ENCODE data around the gene CDK7.

The CDK7 gene

DNA sequence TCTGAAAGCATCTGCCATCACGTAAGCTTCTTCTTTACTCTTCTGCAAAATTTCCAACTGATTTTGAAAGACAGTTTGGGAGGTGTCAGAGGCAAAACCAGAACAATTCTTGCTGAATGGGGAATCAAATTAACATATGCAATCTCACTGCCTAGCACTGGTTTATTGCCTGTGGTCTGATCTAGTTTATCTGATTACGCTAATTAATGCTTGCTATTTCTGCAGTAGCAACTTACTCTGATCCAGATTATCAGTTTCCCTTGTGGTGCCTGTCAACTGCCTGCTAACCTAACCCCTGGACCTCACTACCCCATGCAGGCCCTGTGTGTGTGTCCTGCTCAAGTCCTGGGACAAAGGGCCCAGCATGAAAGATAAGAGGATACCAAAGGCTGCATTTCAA, 57.6 kb downstream of the CDK7 start:
- Mint-ChIP-seq H3K4me3 (no peak overlapping the region), H3K9me3 (no peaks in the 10 kb centered on the region), H3K36me3 (ENCODE audit: low read depth) (peaks cover 8% of the 10 kb centered on the region), H3K4me1 (no peaks in the 10 kb centered on the region), H3K27me3 (no peaks in the 10 kb centered on the region), H3K27ac (no peak overlapping the region)
- DNase-seq (no peak), ATAC-seq (no peak)

DNA sequence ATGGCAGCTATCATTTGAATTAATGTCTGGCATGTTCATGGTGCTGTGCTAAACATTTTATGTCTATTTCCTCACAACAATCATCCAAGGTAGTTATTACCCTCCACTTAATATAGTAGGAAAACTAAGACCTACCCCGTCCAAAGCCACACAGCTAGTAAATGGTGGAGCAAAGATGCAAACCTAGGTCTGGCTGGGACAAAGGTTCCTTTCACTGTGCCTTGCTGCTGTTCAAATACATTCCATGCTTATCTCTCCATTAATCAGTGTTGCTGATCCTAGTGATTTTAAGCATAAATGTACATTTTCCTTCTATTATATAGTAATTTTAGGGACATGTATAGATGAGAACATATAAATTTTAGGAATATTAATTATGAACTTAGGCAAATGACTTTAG, 59.2 kb downstream of the CDK7 start:
- H3K27me3 Mint-ChIP-seq = no peaks in the 10 kb centered on the region
- H3K27ac Mint-ChIP-seq = no peak overlapping the region
- H3K4me3 Mint-ChIP-seq = no peak overlapping the region
- ATAC-seq = no peak
- no peaks in the 10 kb centered on the region for H3K4me1 Mint-ChIP-seq
- H3K36me3 Mint-ChIP-seq (ENCODE audit: low read depth) = peaks cover 8% of the 10 kb centered on the region
- DNase-seq = no peak
- no peaks in the 10 kb centered on the region for H3K9me3 Mint-ChIP-seq

DNA sequence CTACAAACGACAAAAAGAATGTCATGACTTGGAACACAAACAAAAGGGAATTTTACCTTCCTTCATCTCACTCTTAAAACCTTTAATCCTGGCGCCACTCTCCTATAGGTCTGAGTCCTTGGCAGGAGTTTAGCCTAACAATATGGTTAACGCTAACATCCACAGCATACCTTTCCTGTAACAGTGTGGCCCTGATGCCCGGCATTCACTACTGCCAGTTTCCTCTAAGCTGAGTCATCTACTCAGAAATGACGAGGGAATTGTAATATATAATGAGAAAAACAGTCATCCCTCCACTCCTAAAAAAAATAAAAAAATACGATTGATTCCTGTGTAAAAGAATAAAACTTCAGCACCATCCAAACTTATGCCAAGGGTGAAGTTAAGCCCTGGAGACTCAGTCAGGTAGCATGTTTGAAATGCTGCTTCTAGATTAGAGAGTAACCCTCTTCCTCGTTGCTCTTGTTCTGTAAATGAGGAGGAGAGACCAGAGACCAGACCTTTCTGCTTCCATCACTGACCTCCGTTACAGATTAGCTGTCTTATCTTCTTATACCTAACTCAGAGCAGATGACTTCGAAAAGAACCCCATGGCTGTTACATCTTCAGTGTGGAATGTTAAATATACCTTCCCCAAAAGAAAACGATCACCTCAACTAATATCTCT, 60.5 kb downstream of the CDK7 start:
- Mint-ChIP-seq H3K27ac (no peak overlapping the region), H3K4me1 (no peaks in the 10 kb centered on the region), H3K4me3 (no peak overlapping the region), H3K9me3 (no peaks in the 10 kb centered on the region), H3K36me3 (ENCODE audit: low read depth) (peaks cover 15% of the 10 kb centered on the region), H3K27me3 (no peaks in the 10 kb centered on the region)
- ATAC-seq (no peak), DNase-seq (no peak)

DNA sequence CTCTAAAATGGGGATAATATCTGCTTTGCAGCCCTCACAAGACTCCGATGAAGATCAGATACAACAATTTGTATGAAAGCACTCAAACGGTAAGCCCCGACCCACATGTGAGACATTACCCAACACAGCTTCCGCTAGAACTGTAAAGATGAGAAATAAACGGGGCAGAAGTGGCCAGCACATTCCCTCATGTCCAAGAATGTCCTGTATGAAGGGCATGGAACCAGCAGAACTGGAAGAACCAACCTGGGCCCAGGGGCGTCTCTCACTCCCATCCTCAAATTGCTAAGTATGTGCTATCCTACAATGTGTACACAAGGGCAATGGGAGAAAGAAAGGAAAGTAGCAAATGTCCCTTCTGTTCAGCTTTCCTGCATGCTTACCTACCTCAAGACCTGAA, 64.9 kb downstream of the CDK7 start:
- no peak for DNase-seq
- H3K27me3 Mint-ChIP-seq = no peaks in the 10 kb centered on the region
- peaks cover 13% of the 10 kb centered on the region for H3K36me3 Mint-ChIP-seq (ENCODE audit: low read depth)
- H3K4me3 Mint-ChIP-seq = no peak overlapping the region
- ATAC-seq = no peak
- H3K27ac Mint-ChIP-seq = no peak overlapping the region
- no peaks in the 10 kb centered on the region for H3K9me3 Mint-ChIP-seq
- H3K4me1 Mint-ChIP-seq = no peaks in the 10 kb centered on the region

DNA sequence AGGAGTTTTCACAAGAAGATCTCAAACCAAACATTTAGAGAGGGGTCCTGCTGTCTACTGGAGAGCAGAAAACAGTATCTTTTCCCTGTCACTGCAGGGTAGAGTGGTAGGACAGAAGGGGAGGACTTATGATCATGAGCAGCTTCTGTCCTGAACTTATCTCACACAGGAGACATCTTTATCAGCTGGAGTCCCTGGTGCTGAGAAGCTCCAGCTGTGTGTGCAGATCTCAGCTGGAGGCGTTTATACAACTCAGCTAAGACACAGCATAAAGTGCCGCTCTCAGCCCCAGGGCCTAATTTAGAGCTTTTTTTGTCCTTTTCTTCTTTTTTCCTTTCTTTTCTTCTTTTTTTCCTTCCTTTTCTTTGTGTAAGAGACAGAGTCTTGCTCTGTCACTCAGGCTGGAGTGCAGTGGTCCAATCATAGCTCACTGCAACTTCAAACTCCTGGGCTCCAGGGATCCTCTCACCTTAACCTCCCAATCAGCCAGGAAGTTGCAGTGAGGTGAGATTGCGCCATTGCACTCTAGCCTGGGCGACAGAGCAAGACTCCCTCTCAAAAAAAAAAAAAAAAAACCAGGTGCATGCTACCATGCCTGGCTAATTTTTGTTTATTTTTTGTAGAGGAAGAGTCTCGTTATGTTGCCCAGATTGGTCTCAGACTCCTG, 66.0 kb downstream of the CDK7 start:
- Mint-ChIP-seq H3K4me1 (no peaks in the 10 kb centered on the region), H3K27me3 (no peaks in the 10 kb centered on the region), H3K36me3 (ENCODE audit: low read depth) (peaks cover 11% of the 10 kb centered on the region), H3K27ac (no peak overlapping the region), H3K4me3 (no peak overlapping the region), H3K9me3 (no peaks in the 10 kb centered on the region)
- no peak for ATAC-seq
- no peak for DNase-seq

DNA sequence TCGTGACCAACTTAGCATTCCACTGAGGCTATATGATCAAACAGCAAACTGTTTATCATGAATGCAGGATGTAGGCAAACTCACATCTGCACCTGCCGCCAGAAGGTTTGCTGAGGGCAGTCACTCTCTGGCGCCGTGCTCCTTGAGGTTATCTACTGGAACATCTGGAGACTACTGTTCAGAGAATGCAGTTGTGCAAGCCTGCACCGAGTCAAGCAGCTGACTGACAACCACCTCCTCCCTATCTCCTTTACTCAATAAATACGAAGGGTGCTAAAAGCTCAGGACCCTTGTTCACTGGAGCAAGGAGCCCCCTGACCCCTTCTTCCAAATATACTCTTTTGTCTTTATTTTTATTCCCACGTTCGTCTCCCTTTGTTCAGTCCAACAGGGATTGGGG, 70.8 kb downstream of the CDK7 start:
- ATAC-seq = no peak
- no peak overlapping the region for H3K27ac Mint-ChIP-seq
- no peaks in the 10 kb centered on the region for H3K9me3 Mint-ChIP-seq
- no peak overlapping the region for H3K4me3 Mint-ChIP-seq
- H3K4me1 Mint-ChIP-seq = peaks cover 7% of the 10 kb centered on the region
- no peak for DNase-seq
- no peaks in the 10 kb centered on the region for H3K27me3 Mint-ChIP-seq
- H3K36me3 Mint-ChIP-seq (ENCODE audit: low read depth) = peaks cover 37% of the 10 kb centered on the region

DNA sequence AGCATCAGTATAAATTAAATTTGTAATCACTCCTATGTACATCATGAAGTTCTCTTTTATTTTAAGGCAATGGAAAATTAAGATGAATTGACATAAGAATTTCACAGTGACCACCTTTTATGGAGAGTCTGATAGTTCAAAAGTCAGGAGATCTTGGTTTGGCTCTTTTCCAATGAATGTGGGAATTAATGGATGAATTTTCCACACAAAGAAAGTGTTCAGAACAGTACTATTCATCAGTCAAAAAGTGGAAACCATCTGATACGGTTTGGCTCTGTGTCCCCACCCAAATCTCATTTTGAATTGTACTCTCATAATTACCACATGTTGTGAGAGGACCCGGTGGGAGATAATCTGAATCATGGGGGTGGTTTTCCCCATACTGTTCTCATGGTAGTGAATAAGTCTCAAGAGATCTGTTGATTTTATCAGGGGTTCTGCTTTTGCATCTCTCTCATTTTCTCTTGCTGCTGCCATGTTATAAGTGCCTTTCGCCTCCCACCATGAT, 73.4 kb downstream of the CDK7 start:
- Mint-ChIP-seq H3K27ac (no peak overlapping the region), H3K4me1 (peaks cover 7% of the 10 kb centered on the region), H3K27me3 (no peaks in the 10 kb centered on the region), H3K36me3 (ENCODE audit: low read depth) (peaks cover 50% of the 10 kb centered on the region), H3K9me3 (no peaks in the 10 kb centered on the region), H3K4me3 (no peak overlapping the region)
- ATAC-seq (no peak), DNase-seq (no peak)

DNA sequence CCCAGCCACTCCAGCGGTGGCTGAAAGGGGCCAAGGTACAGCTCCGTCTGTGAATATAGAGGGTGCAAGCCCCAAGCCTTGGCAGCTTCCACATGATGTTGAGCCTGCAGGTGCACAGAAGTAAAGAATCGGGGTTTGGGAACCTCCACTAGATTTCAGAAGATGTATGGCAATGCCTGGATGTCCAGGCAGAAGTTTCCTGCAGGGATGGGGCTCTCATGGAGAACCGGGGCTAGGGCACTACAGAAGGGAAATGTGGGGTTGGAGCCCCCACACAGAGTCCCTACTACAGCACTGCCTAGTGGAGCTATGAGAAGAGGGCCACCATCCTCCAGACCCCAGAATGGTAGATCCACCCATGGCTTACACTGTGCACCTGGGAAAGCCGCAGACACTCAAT, 74.7 kb downstream of the CDK7 start:
- Mint-ChIP-seq H3K4me3 (no peak overlapping the region), H3K36me3 (ENCODE audit: low read depth) (peaks cover 50% of the 10 kb centered on the region), H3K4me1 (peaks cover 7% of the 10 kb centered on the region), H3K27ac (no peak overlapping the region), H3K9me3 (no peaks in the 10 kb centered on the region), H3K27me3 (no peaks in the 10 kb centered on the region)
- DNase-seq (no peak), ATAC-seq (no peak)

DNA sequence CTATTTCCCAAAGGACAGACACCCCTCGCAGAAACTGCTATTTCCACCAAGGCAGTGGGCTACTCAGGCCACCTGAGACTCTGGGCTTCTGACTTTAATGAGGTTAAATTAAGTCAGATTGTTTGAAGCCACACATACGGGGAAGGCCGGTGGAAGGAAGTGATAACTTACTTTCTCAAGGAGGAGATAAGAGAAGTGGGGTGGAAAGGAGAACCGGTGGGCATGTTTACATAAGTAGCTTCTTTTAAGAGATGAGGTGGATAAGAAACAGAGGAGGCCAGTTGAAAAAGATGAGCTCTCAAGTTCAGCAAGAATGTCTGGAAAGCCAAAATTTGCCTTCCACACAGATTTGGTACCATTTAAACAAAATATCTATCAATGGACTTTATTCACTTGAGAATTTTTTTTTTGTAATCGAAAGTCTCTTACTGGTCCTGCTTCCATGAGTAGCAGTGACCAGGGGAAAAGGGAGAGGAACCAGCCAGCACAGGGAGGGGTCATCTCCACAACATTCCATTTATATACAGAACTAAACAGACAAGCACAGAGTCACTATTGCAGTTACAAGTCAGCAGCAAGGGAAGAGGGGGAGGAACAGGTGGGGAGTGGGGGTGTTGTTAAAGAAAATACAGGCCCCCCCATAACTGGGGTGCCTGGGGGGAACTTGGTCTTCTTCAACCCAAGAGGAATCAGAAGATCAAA, 77.9 kb downstream of the CDK7 start:
- no peak for ATAC-seq
- no peaks in the 10 kb centered on the region for H3K9me3 Mint-ChIP-seq

DNA sequence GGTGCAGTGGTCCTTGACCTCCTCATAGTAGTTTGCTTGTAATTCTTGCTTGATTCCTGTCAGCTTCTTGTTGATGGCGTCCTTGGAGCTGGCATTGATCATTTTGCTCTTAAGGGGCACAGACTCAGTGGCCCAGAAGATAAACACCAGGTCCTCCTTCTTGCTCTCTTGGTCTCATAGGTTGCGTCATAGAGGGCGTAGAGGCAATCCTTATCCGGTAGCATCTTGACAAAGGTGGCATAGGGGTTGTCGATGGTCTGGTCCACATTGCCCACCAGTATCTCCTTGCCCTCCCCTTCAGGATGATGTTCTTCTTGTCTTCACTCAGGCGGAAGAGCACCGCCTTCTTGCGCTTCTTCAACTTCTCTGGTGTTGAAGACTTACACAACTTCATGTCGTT, 78.7 kb downstream of the CDK7 start:
- Mint-ChIP-seq H3K27ac (no peak overlapping the region), H3K27me3 (no peaks in the 10 kb centered on the region), H3K9me3 (no peaks in the 10 kb centered on the region), H3K36me3 (ENCODE audit: low read depth) (peaks cover 45% of the 10 kb centered on the region), H3K4me1 (peaks cover 2% of the 10 kb centered on the region), H3K4me3 (no peak overlapping the region)
- DNase-seq (no peak), ATAC-seq (no peak)

More for the DNA sequence above, 77.9 kb downstream of the CDK7 start:
- Mint-ChIP-seq H3K36me3 (ENCODE audit: low read depth) (peaks cover 52% of the 10 kb centered on the region), H3K4me3 (no peak overlapping the region), H3K27me3 (no peaks in the 10 kb centered on the region), H3K4me1 (peaks cover 7% of the 10 kb centered on the region), H3K27ac (no peak overlapping the region)
- no peak for DNase-seq

DNA sequence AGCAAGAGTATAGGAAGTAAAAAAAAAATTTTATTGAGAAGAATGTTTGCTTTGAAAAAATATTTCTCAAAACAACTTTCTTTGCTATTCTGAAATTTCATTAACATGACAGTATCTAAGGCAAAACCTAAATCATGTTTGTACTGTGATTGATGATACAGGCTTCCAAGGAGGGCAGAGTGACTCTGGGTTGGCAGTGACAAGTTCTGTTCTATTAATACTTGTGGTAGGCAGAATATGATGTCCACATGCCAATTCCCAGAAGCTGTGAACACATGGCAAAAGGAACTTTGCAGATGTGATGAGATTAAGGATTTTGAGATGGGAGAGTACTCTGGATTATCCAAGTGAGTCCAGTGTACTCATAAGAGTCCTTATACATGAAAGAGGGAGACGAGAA, 81.3 kb downstream of the CDK7 start:
- no peak overlapping the region for H3K27ac Mint-ChIP-seq
- no peaks in the 10 kb centered on the region for H3K9me3 Mint-ChIP-seq
- peaks cover 25% of the 10 kb centered on the region for H3K36me3 Mint-ChIP-seq (ENCODE audit: low read depth)
- ATAC-seq (no peak), DNase-seq (no peak)
- no peak overlapping the region for H3K4me3 Mint-ChIP-seq
- H3K27me3 Mint-ChIP-seq = no peaks in the 10 kb centered on the region
- no peaks in the 10 kb centered on the region for H3K4me1 Mint-ChIP-seq

DNA sequence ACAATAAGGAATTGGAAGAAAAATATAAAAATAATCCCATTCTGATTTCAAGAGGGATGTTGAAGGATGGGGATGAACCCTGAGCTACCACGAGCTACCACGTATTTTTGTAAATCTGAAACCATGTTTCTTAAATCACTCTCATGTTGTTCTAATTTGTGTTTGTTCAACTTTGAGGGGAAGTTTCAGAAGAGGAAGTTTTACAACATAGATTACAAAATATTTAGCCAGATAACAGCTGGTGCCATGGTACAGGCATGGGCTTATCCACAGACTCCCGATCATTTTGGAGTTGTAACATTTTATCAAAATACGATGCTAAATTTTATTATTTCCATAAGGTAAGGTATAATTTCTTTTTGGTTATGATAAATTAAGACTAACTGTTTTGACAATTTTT, 82.7 kb downstream of the CDK7 start:
- Mint-ChIP-seq H3K9me3 (no peaks in the 10 kb centered on the region), H3K27me3 (no peaks in the 10 kb centered on the region), H3K4me3 (no peak overlapping the region), H3K27ac (no peak overlapping the region), H3K4me1 (no peaks in the 10 kb centered on the region), H3K36me3 (ENCODE audit: low read depth) (peaks cover 25% of the 10 kb centered on the region)
- no peak for ATAC-seq
- DNase-seq = no peak

DNA sequence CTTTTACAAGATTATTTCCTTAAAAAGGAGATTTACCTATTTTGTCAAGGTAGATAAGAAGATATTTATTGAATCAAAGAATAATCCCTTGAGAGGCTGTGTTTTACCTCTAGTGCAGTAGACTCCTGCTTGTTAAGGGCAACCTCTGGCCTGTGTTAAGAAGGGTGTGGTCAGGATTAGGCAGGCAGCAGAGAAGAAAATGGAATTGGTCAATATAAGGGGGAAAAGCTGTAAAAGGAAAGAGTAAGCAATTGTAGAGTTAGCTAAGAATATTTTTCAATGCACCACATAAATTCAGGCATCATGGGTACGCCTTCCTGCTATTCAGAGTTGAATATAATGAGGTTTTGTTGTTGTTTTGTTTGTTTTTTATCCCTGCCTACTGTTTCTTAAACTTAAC, 91.7 kb downstream of the CDK7 start:
- Mint-ChIP-seq H3K27me3 (no peaks in the 10 kb centered on the region), H3K27ac (no peak overlapping the region), H3K4me1 (no peaks in the 10 kb centered on the region), H3K9me3 (no peaks in the 10 kb centered on the region), H3K36me3 (ENCODE audit: low read depth) (peaks cover 2% of the 10 kb centered on the region), H3K4me3 (no peak overlapping the region)
- DNase-seq (no peak), ATAC-seq (no peak)

All from activated naive CD8-positive, alpha-beta T cell treated with anti-CD3 and anti-CD28 coated beads, Interleukin-2, amount 50 U/mL, for 24 hours (primary cell).